ENCODE results near the gene HPS6. TPM values are rescaled to one million over a fixed set of nuclear protein-coding genes. Genes with fewer than 3 reads are reported as not detected.

The HPS6 gene
- total RNA-seq, 2 experiments from 2014 or later, result 21.7 to 28.2 TPM

GRCh38 chr10:102066399-102067088, 1.4 kb downstream of the HPS6 start:
- Histone ChIP-seq H3K4me1 (ENCODE audit: insufficient read depth, low read length, poor library complexity, severe bottlenecking) (peaks cover 17% of the 10 kb centered on the region), H3K9me3 (ENCODE audit: low read length) (no peaks in the 10 kb centered on the region), H2AFZ (ENCODE audit: low read length) (no peak overlapping the region), H3K79me2 (ENCODE audit: insufficient read depth, low read depth, low read length) (peaks cover 7% of the 10 kb centered on the region; the same call in 1 of the 2 replicates), H3K4me2 (ENCODE audit: low read length) (peak overlapping the region; percentile 85), H3K4me3 (ENCODE audit: low read depth, low read length, poor library complexity, severe bottlenecking) (peak overlapping the region; percentile 100), H3K36me3 (ENCODE audit: insufficient read depth, low read length) (peaks cover 20% of the 10 kb centered on the region; the same call in 1 of the 2 replicates), H3K9me2 (ENCODE audit: insufficient read depth, low read length) (no peaks in the 10 kb centered on the region), H4K20me1 (ENCODE audit: insufficient read depth, low read length) (no peaks in the 10 kb centered on the region; the same call in 1 of the 2 replicates), H3K27ac (ENCODE audit: low read depth, low read length, poor library complexity, severe bottlenecking) (no peak overlapping the region)
- DNase-seq (ENCODE audit: low spot score), result no peak
- POLR2A ChIA-PET, result interaction anchor here (0.5 to 1.3 kb wide), 2 partner anchors 14 to 16 kb away, joined by 3 to 4 read pairs; no protein-coding TSS in a partner anchor
- no TSS peak for BruUV-seq (replicated peaks)
- CTCF ChIA-PET (ENCODE audit: unreplicated experiment), result no interaction called here
- intact Hi-C loops (cut with micrococcal nuclease; ENCODE audit: unreplicated experiment), result no loop called here
- TF ChIP-seq CTCF (conservative IDR thresholded peaks at IDR 0.05; ENCODE audit: low read length), result no peak
- no peak for TF ChIP-seq EZH2phosphoT487 (IDR thresholded peaks at IDR 0.05; ENCODE audit: borderline replicate concordance, low read depth, low read length)

- Histone ChIP-seq H3K36me3 (ENCODE audit: insufficient read depth, low read length) (peaks cover 20% of the 10 kb centered on the region; the same call in 1 of the 2 replicates), H3K4me1 (ENCODE audit: insufficient read depth, low read length, poor library complexity, severe bottlenecking) (peaks cover 17% of the 10 kb centered on the region), H3K27ac (ENCODE audit: low read depth, low read length, poor library complexity, severe bottlenecking) (no peak overlapping the region), H4K20me1 (ENCODE audit: insufficient read depth, low read length) (no peaks in the 10 kb centered on the region; the same call in 1 of the 2 replicates), H3K79me2 (ENCODE audit: insufficient read depth, low read depth, low read length) (peaks cover 7% of the 10 kb centered on the region; the same call in 1 of the 2 replicates), H3K9me2 (ENCODE audit: insufficient read depth, low read length) (no peaks in the 10 kb centered on the region), H3K4me3 (ENCODE audit: low read depth, low read length, poor library complexity, severe bottlenecking) (peak overlapping the region; percentile 100), H3K9me3 (ENCODE audit: low read length) (no peaks in the 10 kb centered on the region), H3K4me2 (ENCODE audit: low read length) (peak overlapping the region; percentile 85; the same call in 1 of the 2 replicates), H2AFZ (ENCODE audit: low read length) (no peak overlapping the region)
- POLR2A ChIA-PET, result interaction anchor here (0.5 to 1.6 kb wide), 3 partner anchors 10 to 16 kb away, joined by 3 to 4 read pairs (median 4); no protein-coding TSS in a partner anchor
- DNase-seq (ENCODE audit: low spot score), result no peak
- CTCF ChIA-PET (ENCODE audit: unreplicated experiment), result no interaction called here
- no TSS peak for BruUV-seq (replicated peaks)
- TF ChIP-seq CTCF (conservative IDR thresholded peaks at IDR 0.05; ENCODE audit: low read length) (no peak), EZH2phosphoT487 (IDR thresholded peaks at IDR 0.05; ENCODE audit: borderline replicate concordance, low read depth, low read length) (no peak)
- intact Hi-C loops (cut with micrococcal nuclease; ENCODE audit: unreplicated experiment), result no loop called here
Observed at GRCh38 chr10:102067091-102067916, 2.2 kb downstream of the HPS6 start.
